Transverse colon (tissue), 4 donors: ENCODE measurements around the gene PLD6. TPM values are rescaled to one million over a fixed set of nuclear protein-coding genes. Genes with fewer than 3 reads are reported as not detected.

ENCODE experiments used
- DNase-seq: peaks from one replicate; pipeline ENCODE4 v3.0.0-alpha.2; 2019
- H3K27ac ChIP-seq, 4 donors: fragments of 200-600 bp; sonication (generic); 2 replicates each; pipeline ENCODE4 v1.5.1; 2016 to 2018; ENCODE audit warnings: inconsistent platforms in 4 of 4
- H3K27me3 ChIP-seq: fragments of 200-600 bp; sonication (generic); 2 replicates; pipeline ENCODE4 v1.5.1; 2017; ENCODE audit warnings: inconsistent platforms
- H3K36me3 ChIP-seq, 4 donors: fragments of 200-600 bp; sonication (generic); 2 replicates each; pipeline ENCODE4 v1.5.1; 2017 to 2019; ENCODE audit warnings: inconsistent platforms in 4 of 4
- H3K4me1 ChIP-seq, 4 donors: fragments of 200-600 bp; sonication (generic); 2 replicates each; pipeline ENCODE4 v1.5.1; 2017 to 2020; ENCODE audit warnings: inconsistent platforms in 4 of 4
- H3K4me3 ChIP-seq, 4 donors: fragments of 200-600 bp; sonication (generic); 1 replicate in 1 of 4; 2 replicates in 3 of 4; pipeline versions ENCODE4 v1.5.1 to v1.6.1; 2017 to 2019; ENCODE audit warnings: inconsistent platforms in 4 of 4
- H3K9me3 ChIP-seq, 2 donors: fragments of 200-600 bp; sonication (generic); 2 replicates each; pipeline ENCODE4 v1.5.1; 2017 to 2019; ENCODE audit warnings: inconsistent platforms in 2 of 2
- CTCF ChIP-seq, 5 experiments: fragments of 200-600 bp in 3 of 5; fragments of 450-650 bp in 2 of 5; sonication (generic) in 3 of 5; IDR thresholded peaks; 1 replicate in 2 of 5; 2 replicates in 3 of 5; pipeline ENCODE4 v1.5.1; 2016 to 2017; ENCODE audit warnings: antibody characterized with exemption in 5 of 5, inconsistent platforms in 3 of 5, mild to moderate bottlenecking in 2 of 5, moderate library complexity in 1 of 5
- EP300 ChIP-seq: sonication (generic); formaldehyde crosslinking; IDR thresholded peaks from one replicate; pipeline ENCODE4 v1.6.1; 2017; ENCODE audit warnings: antibody characterized with exemption, low read depth
- POLR2A ChIP-seq: fragments of 450-650 bp; IDR thresholded peaks from one replicate; pipeline ENCODE4 v1.6.1; 2016; ENCODE audit warnings: antibody characterized with exemption, mild to moderate bottlenecking, moderate library complexity
- POLR2AphosphoS5 ChIP-seq, 3 donors: sonication (generic); formaldehyde crosslinking; IDR thresholded peaks; one replicate each; pipeline ENCODE4 v1.6.1; 2016; ENCODE audit warnings: antibody characterized with exemption in 3 of 3
- WGBS, 2 donors: methylation state at CpG; one replicate each; pipeline ENCODE4 v1.1.5; 2018; ENCODE audit warnings: low coverage in 1 of 2; 5-methylcytosine and 5-hydroxymethylcytosine counted together
- in situ Hi-C, 4 donors: fragments of 200-750 bp; cut with MboI; loops; one replicate each; pipeline versions ENCODE4 v1.15.0 to v1.15.1; 2017; ENCODE audit warnings: low sequenced_read_pairs in 3 of 4, low pct_ligation_motif_present in 1 of 4, low pct_unique_long_range_greater_than_20kb in 1 of 4
- intact Hi-C: fragments of 100-400 bp; cut with DNase I; formaldehyde crosslinking; loops from one replicate; pipeline ENCODE4 v1.15.1; 2023; ENCODE audit warnings: low total_unique reads
- total RNA-seq, 4 donors: library from RNA; depleted of rRNA; stranded (reverse); fragments of >200 nt; gene quantifications; one replicate each; pipeline ENCODE4 v1.1.0, GENCODE V29; 2016

Gene PLD6
- total RNA-seq, 4 donors from 2014 or later, result 0.75 to 3.2 (median 1.4) TPM; not detected in 1

- H3K4me3 ChIP-seq, result no peak overlapping the region
- H3K27ac ChIP-seq, result peak overlapping the region; percentile 62 to 80 (median 74)
- no peaks in the 10 kb centered on the region for H3K9me3 ChIP-seq
- intact Hi-C loops (no loop called here), in situ Hi-C loops (no loop called here)
- 28 to 74% methylated on average over 4 to 11 of the region's 11 CpGs for WGBS, 2 donors
- no peaks in the 10 kb centered on the region for H3K27me3 ChIP-seq
- TF ChIP-seq POLR2A, result no peak
- no peak for TF ChIP-seq EP300
- TF ChIP-seq POLR2AphosphoS5 (IDR thresholded peaks at IDR 0.05), result peak; percentile 37 to 73 (median 42)
- no peak for TF ChIP-seq CTCF (IDR thresholded peaks at IDR 0.05)
- no peaks in the 10 kb centered on the region for H3K36me3 ChIP-seq
- no peak for DNase-seq
- peaks cover 5 to 15% (median 9%) of the 10 kb centered on the region in 4 donors for H3K4me1 ChIP-seq
These were observed 14.8 kb downstream of the PLD6 start for GRCh38 chr17:17191346-17191792.

DNA sequence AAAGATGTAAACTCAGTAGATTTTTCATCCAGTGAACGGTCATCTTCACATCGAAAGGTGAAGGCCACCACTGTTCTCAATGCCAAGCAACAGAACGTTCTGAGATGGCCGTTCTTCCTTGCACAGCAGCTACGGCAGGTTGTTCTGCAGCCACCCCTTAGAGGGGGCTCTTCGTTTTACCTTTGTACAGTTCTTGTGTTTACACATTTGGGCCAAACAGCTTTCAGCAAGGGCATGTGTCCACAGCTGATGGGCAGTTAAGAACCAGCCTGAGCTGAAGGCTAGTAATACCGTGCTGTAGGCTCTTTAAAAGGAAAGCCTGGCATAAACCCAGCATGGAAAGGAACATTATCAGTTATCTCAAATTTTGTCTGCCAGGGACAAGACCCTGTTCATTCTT lies 15.9 kb downstream of the PLD6 start:
- Histone ChIP-seq H3K36me3 (no peaks in the 10 kb centered on the region), H3K4me1 (peaks cover 8 to 27% (median 14%) of the 10 kb centered on the region in 4 donors), H3K27me3 (no peaks in the 10 kb centered on the region), H3K4me3 (no peak overlapping the region), H3K9me3 (no peaks in the 10 kb centered on the region), H3K27ac (peak overlapping the region; percentile 62 to 80 (median 74))
- WGBS, 2 donors, result 77 to 80% methylated on average over 1 to 7 of the region's 7 CpGs
- in situ Hi-C loops, result no loop called here
- TF ChIP-seq EP300, result no peak
- no peak for TF ChIP-seq POLR2A
- no peak for TF ChIP-seq CTCF (IDR thresholded peaks at IDR 0.05)
- TF ChIP-seq POLR2AphosphoS5 (IDR thresholded peaks at IDR 0.05), result no peak
- DNase-seq, result no peak
- intact Hi-C loops, result no loop called here

GRCh38 chr17:17189559-17189958 lies 16.6 kb downstream of the PLD6 start:
- peaks cover 8 to 28% (median 14%) of the 10 kb centered on the region in 4 donors for H3K4me1 ChIP-seq
- H3K27me3 ChIP-seq, result no peaks in the 10 kb centered on the region
- no peaks in the 10 kb centered on the region for H3K9me3 ChIP-seq
- H3K27ac ChIP-seq, result peak overlapping the region; percentile 21 to 80 (median 74)
- H3K36me3 ChIP-seq, result no peaks in the 10 kb centered on the region
- no peak overlapping the region for H3K4me3 ChIP-seq
- TF ChIP-seq CTCF (IDR thresholded peaks at IDR 0.05) (no peak), POLR2AphosphoS5 (IDR thresholded peaks at IDR 0.05) (no peak), POLR2A (no peak), EP300 (no peak)
- in situ Hi-C loops (no loop called here), intact Hi-C loops (no loop called here)
- 57 to 64% methylated on average over 4 of the region's 4 CpGs for WGBS, 2 donors
- no peak for DNase-seq

- in situ Hi-C loops, result no loop called here
- TF ChIP-seq POLR2AphosphoS5 (IDR thresholded peaks at IDR 0.05) (no peak), POLR2A (no peak), CTCF (IDR thresholded peaks at IDR 0.05) (no peak), EP300 (no peak)
- Histone ChIP-seq H3K27ac (no peak overlapping the region), H3K4me3 (no peak overlapping the region), H3K4me1 (peaks cover 8 to 28% (median 14%) of the 10 kb centered on the region in 4 donors), H3K9me3 (no peaks in the 10 kb centered on the region), H3K36me3 (no peaks in the 10 kb centered on the region), H3K27me3 (no peaks in the 10 kb centered on the region)
- DNase-seq, result no peak
- WGBS, 2 donors, result 97 to 100% methylated on average over 3 to 4 of the region's 4 CpGs
- intact Hi-C loops, result no loop called here
These were observed 17.5 kb downstream of the PLD6 start for GRCh38 chr17:17188586-17188985.
